GM12878 (cell line): ENCODE results near the gene TARBP1. TPM values are rescaled to one million over a fixed set of nuclear protein-coding genes. Genes with fewer than 3 reads are reported as not detected.

Source experiments
- CBX5 ChIP-seq: sonication (generic); IDR thresholded peaks from 2 replicates; pipeline ENCODE4 v1.6.1; 2016; ENCODE audit warnings: low read depth, moderate library complexity, mild to moderate bottlenecking, inconsistent platforms
- RAD21 ChIP-seq: IDR thresholded peaks from 2 replicates; pipeline ENCODE4 v1.6.1; 2011; ENCODE audit warnings: mild to moderate bottlenecking, low read depth, low read length, moderate library complexity; ENCODE audit not compliant: insufficient read depth
- SMAD1 ChIP-seq: fragments of 450-650 bp; IDR thresholded peaks from 2 replicates; pipeline ENCODE4 v1.6.1; 2018; ENCODE audit warnings: mild to moderate bottlenecking, low read depth; ENCODE audit not compliant: partially characterized antibody
- TARDBP ChIP-seq: IDR thresholded peaks from 2 replicates; pipeline ENCODE4 v1.6.1; 2016; ENCODE audit warnings: borderline replicate concordance
- TCF7 ChIP-seq: IDR thresholded peaks from 2 replicates; pipeline ENCODE4 v1.6.1; 2014; ENCODE audit warnings: antibody characterized with exemption, borderline replicate concordance
- polyA plus RNA-seq, 11 experiments: library from polyadenylated mRNA; depleted of rRNA in 4 of 11; unstranded in 6 of 11; stranded (reverse) in 5 of 11; fragments of >200 nt; fragmentation: Nextera tagmentation in 4 of 11; fragmentation: Illumina TruSeq in 1 of 11; extraction: Ambion mirVana in 4 of 11; extraction: Trizol in 1 of 11; gene quantifications; 1 replicate in 1 of 11; 2 replicates in 10 of 11; pipeline versions ENCODE4 v1.2.1 to v1.2.3, GENCODE V29; 2011 to 2016; ENCODE audit warnings: inconsistent platforms in 2 of 11, missing spikeins in 2 of 11, low read depth in 1 of 11
- total RNA-seq, 4 experiments: library from RNA; depleted of rRNA in 3 of 4; stranded (reverse); fragments of >200 nt in 3 of 4; fragmentation: Illumina TruSeq in 1 of 4; extraction: Trizol in 1 of 4; gene quantifications; 2 replicates each; pipeline versions ENCODE4 v1.2.1 to v1.2.3, GENCODE V29; 2013 to 2021
- TF ChIP-seq, protein P1 (sequence below): fragments of 450-650 bp; IDR thresholded peaks from 2 replicates; pipeline ENCODE4 v1.6.1; 2018; ENCODE audit warnings: borderline replicate concordance, mild to moderate bottlenecking; ENCODE audit not compliant: partially characterized antibody
- TF ChIP-seq, protein P2 (sequence below): fragments of 450-650 bp; IDR thresholded peaks from 2 replicates; pipeline ENCODE4 v1.6.1; 2016; ENCODE audit warnings: mild to moderate bottlenecking, moderate library complexity, borderline replicate concordance
- TF ChIP-seq, protein P3 (sequence below): fragments of 450-650 bp; IDR thresholded peaks from 2 replicates; pipeline ENCODE4 v1.6.1; 2016; ENCODE audit warnings: mild to moderate bottlenecking
- TF ChIP-seq, protein P4 (sequence below): IDR thresholded peaks from 2 replicates; pipeline ENCODE4 v1.6.1; 2011; ENCODE audit warnings: low read depth, mild to moderate bottlenecking, low read length, moderate library complexity, borderline replicate concordance; ENCODE audit errors: extremely low read depth
- TF ChIP-seq, protein P5 (sequence below): fragments of 450-650 bp; IDR thresholded peaks from 2 replicates; pipeline ENCODE4 v1.6.1; 2016; ENCODE audit warnings: mild to moderate bottlenecking
- TF ChIP-seq, protein P6 (sequence below): fragments of 450-650 bp; IDR thresholded peaks from 2 replicates; pipeline ENCODE4 v1.6.1; 2017; ENCODE audit warnings: mild to moderate bottlenecking, moderate library complexity

Gene TARBP1
- total and polyA plus RNA-seq, 10 of the 15 experiments (the other 5 are each of a cell fraction or from before 2014, with no cell fraction given), result 10.8 to 94.4 (median 35.3) TPM

DNA sequence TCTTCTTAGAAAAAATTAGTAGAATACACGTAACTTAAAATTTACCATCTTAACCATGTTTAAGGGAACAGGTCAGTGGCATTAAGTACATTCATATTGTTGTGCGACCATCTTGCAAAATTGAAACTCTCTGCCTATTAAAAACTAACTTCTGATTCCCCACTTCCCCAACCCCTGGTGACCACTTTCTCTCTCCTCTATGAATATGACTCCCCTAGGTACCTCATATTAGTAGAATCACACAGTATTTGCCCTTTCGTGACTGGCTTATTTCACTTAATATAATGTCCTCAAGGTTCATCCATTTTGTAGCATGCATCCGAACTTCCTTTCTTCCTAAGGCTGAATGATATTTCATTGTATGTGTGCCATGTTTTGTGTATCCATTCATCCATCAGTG is 15.1 kb upstream of the TARBP1 start (continued):
- TF ChIP-seq, protein P1, sequence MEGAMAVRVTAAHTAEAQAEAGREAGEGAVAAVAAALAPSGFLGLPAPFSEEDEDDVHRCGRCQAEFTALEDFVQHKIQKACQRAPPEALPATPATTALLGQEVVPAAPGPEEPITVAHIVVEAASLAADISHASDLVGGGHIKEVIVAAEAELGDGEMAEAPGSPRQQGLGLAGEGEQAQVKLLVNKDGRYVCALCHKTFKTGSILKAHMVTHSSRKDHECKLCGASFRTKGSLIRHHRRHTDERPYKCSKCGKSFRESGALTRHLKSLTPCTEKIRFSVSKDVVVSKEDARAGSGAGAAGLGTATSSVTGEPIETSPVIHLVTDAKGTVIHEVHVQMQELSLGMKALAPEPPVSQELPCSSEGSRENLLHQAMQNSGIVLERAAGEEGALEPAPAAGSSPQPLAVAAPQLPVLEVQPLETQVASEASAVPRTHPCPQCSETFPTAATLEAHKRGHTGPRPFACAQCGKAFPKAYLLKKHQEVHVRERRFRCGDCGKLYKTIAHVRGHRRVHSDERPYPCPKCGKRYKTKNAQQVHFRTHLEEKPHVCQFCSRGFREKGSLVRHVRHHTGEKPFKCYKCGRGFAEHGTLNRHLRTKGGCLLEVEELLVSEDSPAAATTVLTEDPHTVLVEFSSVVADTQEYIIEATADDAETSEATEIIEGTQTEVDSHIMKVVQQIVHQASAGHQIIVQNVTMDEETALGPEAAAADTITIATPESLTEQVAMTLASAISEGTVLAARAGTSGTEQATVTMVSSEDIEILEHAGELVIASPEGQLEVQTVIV, result no peak
- TF ChIP-seq, protein P2, sequence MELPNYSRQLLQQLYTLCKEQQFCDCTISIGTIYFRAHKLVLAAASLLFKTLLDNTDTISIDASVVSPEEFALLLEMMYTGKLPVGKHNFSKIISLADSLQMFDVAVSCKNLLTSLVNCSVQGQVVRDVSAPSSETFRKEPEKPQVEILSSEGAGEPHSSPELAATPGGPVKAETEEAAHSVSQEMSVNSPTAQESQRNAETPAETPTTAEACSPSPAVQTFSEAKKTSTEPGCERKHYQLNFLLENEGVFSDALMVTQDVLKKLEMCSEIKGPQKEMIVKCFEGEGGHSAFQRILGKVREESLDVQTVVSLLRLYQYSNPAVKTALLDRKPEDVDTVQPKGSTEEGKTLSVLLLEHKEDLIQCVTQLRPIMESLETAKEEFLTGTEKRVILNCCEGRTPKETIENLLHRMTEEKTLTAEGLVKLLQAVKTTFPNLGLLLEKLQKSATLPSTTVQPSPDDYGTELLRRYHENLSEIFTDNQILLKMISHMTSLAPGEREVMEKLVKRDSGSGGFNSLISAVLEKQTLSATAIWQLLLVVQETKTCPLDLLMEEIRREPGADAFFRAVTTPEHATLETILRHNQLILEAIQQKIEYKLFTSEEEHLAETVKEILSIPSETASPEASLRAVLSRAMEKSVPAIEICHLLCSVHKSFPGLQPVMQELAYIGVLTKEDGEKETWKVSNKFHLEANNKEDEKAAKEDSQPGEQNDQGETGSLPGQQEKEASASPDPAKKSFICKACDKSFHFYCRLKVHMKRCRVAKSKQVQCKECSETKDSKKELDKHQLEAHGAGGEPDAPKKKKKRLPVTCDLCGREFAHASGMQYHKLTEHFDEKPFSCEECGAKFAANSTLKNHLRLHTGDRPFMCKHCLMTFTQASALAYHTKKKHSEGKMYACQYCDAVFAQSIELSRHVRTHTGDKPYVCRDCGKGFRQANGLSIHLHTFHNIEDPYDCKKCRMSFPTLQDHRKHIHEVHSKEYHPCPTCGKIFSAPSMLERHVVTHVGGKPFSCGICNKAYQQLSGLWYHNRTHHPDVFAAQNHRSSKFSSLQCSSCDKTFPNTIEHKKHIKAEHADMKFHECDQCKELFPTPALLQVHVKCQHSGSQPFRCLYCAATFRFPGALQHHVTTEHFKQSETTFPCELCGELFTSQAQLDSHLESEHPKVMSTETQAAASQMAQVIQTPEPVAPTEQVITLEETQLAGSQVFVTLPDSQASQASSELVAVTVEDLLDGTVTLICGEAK, result no peak
- TF ChIP-seq, protein P3, sequence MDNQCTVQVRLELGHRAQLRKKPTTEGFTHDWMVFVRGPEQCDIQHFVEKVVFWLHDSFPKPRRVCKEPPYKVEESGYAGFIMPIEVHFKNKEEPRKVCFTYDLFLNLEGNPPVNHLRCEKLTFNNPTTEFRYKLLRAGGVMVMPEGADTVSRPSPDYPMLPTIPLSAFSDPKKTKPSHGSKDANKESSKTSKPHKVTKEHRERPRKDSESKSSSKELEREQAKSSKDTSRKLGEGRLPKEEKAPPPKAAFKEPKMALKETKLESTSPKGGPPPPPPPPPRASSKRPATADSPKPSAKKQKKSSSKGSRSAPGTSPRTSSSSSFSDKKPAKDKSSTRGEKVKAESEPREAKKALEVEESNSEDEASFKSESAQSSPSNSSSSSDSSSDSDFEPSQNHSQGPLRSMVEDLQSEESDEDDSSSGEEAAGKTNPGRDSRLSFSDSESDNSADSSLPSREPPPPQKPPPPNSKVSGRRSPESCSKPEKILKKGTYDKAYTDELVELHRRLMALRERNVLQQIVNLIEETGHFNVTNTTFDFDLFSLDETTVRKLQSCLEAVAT, result no peak
- TF ChIP-seq CBX5, result no peak
- TF ChIP-seq, protein P4, sequence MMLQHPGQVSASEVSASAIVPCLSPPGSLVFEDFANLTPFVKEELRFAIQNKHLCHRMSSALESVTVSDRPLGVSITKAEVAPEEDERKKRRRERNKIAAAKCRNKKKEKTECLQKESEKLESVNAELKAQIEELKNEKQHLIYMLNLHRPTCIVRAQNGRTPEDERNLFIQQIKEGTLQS, result no peak
- TF ChIP-seq, protein P5, sequence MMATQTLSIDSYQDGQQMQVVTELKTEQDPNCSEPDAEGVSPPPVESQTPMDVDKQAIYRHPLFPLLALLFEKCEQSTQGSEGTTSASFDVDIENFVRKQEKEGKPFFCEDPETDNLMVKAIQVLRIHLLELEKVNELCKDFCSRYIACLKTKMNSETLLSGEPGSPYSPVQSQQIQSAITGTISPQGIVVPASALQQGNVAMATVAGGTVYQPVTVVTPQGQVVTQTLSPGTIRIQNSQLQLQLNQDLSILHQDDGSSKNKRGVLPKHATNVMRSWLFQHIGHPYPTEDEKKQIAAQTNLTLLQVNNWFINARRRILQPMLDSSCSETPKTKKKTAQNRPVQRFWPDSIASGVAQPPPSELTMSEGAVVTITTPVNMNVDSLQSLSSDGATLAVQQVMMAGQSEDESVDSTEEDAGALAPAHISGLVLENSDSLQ, result no peak
- TF ChIP-seq RAD21, result no peak
- TF ChIP-seq, protein P6, sequence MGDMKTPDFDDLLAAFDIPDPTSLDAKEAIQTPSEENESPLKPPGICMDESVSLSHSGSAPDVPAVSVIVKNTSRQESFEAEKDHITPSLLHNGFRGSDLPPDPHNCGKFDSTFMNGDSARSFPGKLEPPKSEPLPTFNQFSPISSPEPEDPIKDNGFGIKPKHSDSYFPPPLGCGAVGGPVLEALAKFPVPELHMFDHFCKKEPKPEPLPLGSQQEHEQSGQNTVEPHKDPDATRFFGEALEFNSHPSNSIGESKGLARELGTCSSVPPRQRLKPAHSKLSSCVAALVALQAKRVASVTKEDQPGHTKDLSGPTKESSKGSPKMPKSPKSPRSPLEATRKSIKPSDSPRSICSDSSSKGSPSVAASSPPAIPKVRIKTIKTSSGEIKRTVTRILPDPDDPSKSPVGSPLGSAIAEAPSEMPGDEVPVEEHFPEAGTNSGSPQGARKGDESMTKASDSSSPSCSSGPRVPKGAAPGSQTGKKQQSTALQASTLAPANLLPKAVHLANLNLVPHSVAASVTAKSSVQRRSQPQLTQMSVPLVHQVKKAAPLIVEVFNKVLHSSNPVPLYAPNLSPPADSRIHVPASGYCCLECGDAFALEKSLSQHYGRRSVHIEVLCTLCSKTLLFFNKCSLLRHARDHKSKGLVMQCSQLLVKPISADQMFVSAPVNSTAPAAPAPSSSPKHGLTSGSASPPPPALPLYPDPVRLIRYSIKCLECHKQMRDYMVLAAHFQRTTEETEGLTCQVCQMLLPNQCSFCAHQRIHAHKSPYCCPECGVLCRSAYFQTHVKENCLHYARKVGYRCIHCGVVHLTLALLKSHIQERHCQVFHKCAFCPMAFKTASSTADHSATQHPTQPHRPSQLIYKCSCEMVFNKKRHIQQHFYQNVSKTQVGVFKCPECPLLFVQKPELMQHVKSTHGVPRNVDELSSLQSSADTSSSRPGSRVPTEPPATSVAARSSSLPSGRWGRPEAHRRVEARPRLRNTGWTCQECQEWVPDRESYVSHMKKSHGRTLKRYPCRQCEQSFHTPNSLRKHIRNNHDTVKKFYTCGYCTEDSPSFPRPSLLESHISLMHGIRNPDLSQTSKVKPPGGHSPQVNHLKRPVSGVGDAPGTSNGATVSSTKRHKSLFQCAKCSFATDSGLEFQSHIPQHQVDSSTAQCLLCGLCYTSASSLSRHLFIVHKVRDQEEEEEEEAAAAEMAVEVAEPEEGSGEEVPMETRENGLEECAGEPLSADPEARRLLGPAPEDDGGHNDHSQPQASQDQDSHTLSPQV, result no peak
- TF ChIP-seq TARDBP, result no peak
- no peak for TF ChIP-seq SMAD1
- TF ChIP-seq TCF7, result no peak
